Upper lobe of left lung (tissue), 4 donors: ENCODE data around the gene NACC2.

Source experiments
- CTCF ChIP-seq, 6 experiments: fragments of 450-650 bp in 4 of 6; fragments of 200-600 bp in 2 of 6; sonication (generic) in 2 of 6; IDR thresholded peaks; one replicate each; pipeline ENCODE4 v1.5.1; 2016 to 2019; ENCODE audit warnings: antibody characterized with exemption in 6 of 6
- POLR2A ChIP-seq, 4 donors: fragments of 450-650 bp; IDR thresholded peaks; one replicate each; pipeline ENCODE4 v1.5.1; 2016 to 2017; ENCODE audit warnings: antibody characterized with exemption in 4 of 4, mild to moderate bottlenecking in 2 of 4

GRCh38 chr9:135971111-135971766 is 123.8 kb downstream of the NACC2 start:
- TF ChIP-seq CTCF (IDR thresholded peaks at IDR 0.05), result no peak
- no peak for TF ChIP-seq POLR2A (IDR thresholded peaks at IDR 0.05)
